ENCODE results near the gene NAT16.

DNA sequence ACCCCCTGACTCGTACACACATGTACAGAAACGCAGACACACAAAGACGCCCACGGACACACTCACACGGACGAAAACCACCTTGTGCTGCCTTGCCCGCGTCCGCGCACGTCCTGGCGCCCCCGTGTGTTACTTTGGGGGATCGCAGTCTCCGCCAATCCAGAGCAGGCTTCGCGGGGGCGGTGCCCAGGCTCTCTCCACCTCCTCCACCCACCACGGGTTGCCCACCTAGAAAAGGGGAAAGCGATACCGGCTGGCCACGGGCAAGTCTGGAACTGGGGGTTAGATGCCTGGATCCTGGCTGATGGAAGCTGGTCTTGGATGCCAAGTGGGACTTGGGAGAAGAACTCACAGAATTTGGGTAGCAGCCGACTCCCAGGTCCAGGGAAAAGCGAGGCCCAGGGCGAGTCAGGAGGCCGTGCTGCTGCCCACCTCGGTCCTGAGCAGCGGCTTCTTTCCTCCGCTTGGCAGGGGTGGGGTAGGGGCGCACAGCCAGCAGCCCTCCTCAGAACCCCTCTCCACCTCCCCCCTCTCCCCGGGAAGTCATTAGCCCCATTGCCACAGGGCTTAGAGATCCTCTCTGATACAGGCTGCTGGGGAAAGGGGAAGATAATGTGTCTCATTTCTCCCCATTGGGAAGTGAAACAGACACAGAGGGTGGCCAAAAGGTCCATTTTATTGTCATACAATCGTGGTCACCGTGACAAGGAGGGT is 10.1 kb downstream of the NAT16 start:
- TF ChIP-seq, protein P1, sequence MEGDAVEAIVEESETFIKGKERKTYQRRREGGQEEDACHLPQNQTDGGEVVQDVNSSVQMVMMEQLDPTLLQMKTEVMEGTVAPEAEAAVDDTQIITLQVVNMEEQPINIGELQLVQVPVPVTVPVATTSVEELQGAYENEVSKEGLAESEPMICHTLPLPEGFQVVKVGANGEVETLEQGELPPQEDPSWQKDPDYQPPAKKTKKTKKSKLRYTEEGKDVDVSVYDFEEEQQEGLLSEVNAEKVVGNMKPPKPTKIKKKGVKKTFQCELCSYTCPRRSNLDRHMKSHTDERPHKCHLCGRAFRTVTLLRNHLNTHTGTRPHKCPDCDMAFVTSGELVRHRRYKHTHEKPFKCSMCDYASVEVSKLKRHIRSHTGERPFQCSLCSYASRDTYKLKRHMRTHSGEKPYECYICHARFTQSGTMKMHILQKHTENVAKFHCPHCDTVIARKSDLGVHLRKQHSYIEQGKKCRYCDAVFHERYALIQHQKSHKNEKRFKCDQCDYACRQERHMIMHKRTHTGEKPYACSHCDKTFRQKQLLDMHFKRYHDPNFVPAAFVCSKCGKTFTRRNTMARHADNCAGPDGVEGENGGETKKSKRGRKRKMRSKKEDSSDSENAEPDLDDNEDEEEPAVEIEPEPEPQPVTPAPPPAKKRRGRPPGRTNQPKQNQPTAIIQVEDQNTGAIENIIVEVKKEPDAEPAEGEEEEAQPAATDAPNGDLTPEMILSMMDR (IDR thresholded peaks at IDR 0.05; ENCODE audit: low read depth, low read length, poor library complexity, severe bottlenecking), result peak; percentile 100
- peak; percentile 77; the same call in 1 of the 2 replicates for TF ChIP-seq EZH2phosphoT487 (IDR thresholded peaks at IDR 0.05; ENCODE audit: borderline replicate concordance, low read length)

Data from DOHH2 (cell line).